ENCODE data around the gene C10orf67.

GRCh38 chr10:23275355-23275754 is 69.2 kb downstream of the C10orf67 start:
- TF ChIP-seq CTCF (IDR thresholded peaks at IDR 0.05; ENCODE audit: borderline replicate concordance, extremely low read depth, low read length, poor library complexity, severe bottlenecking) (no peak), EZH2 (IDR thresholded peaks at IDR 0.05; ENCODE audit: borderline replicate concordance, low read depth, low read length, severe bottlenecking) (no peak)
